Muscle layer of duodenum (tissue), 2 donors: ENCODE results near the gene MYO7A.
"Not testable (repeated sequence)": the region's sequence is repeated elsewhere in the genome, so short reads cannot be mapped to it uniquely, and the experiment has no call there.

Experiments
- H3K27ac ChIP-seq: one replicate; pipeline ENCODE4 v1.7.0; 2013; ENCODE audit warnings: mild to moderate bottlenecking, low read length
- H3K27me3 ChIP-seq: one replicate; pipeline ENCODE4 v1.7.0; 2013; ENCODE audit warnings: low read depth, mild to moderate bottlenecking, control low read depth, low read length
- H3K36me3 ChIP-seq, 2 donors: one replicate each; pipeline ENCODE4 v1.7.0; 2013; ENCODE audit warnings: low read length in 2 of 2, control low read depth in 1 of 2, mild to moderate bottlenecking in 1 of 2; ENCODE audit not compliant: insufficient read depth in 2 of 2, control insufficient read depth in 1 of 2
- H3K4me1 ChIP-seq, 2 donors: one replicate each; pipeline ENCODE4 v1.7.0; 2013; ENCODE audit warnings: low read length in 2 of 2, mild to moderate bottlenecking in 2 of 2, control low read depth in 1 of 2, moderate library complexity in 1 of 2; ENCODE audit not compliant: insufficient read depth in 2 of 2, control insufficient read depth in 1 of 2
- H3K4me3 ChIP-seq, 2 donors: one replicate each; pipeline ENCODE4 v1.7.0; 2013; ENCODE audit warnings: low read length in 2 of 2, low read depth in 1 of 2, mild to moderate bottlenecking in 1 of 2
- H3K9me3 ChIP-seq, 2 donors: one replicate each; pipeline ENCODE4 v1.7.0; 2013; ENCODE audit warnings: low read length in 2 of 2, control low read depth in 1 of 2, mild to moderate bottlenecking in 1 of 2; ENCODE audit not compliant: control insufficient read depth in 1 of 2
- donor health status: healthy.

MYO7A gene

GRCh38 chr11:77093987-77094840 lies 33.8 kb upstream of the MYO7A start:
- Histone ChIP-seq H3K4me1 (peaks cover 0 to 14% of the 10 kb centered on the region in 2 donors), H3K36me3 (peaks cover 0 to 3% of the 10 kb centered on the region in 2 donors), H3K27me3 (no peaks in the 10 kb centered on the region), H3K27ac (no peak overlapping the region), H3K4me3 (no peak overlapping the region), H3K9me3 (no peaks in the 10 kb centered on the region)

- no peak overlapping the region for H3K27ac ChIP-seq
- H3K36me3 ChIP-seq = peaks cover 0 to 3% of the 10 kb centered on the region in 2 donors
- no peak overlapping the region for H3K4me3 ChIP-seq
- H3K9me3 ChIP-seq = no peaks in the 10 kb centered on the region
- peaks cover 0 to 14% of the 10 kb centered on the region in 2 donors for H3K4me1 ChIP-seq
- no peaks in the 10 kb centered on the region for H3K27me3 ChIP-seq
Measured at GRCh38 chr11:77094841-77095365, 33.1 kb upstream of the MYO7A start.

GRCh38 chr11:77095551-77096490 lies 32.2 kb upstream of the MYO7A start:
- H3K27me3 ChIP-seq = no peaks in the 10 kb centered on the region
- no peak overlapping the region for H3K4me3 ChIP-seq
- H3K36me3 ChIP-seq = peaks cover 0 to 3% of the 10 kb centered on the region in 2 donors
- H3K9me3 ChIP-seq = no peaks in the 10 kb centered on the region
- H3K27ac ChIP-seq = peak overlapping the region; percentile 31
- H3K4me1 ChIP-seq = peaks cover 0 to 11% of the 10 kb centered on the region in 2 donors

GRCh38 chr11:77096591-77097019 lies 31.4 kb upstream of the MYO7A start:
- peaks cover 0 to 3% of the 10 kb centered on the region in 2 donors for H3K36me3 ChIP-seq
- no peaks in the 10 kb centered on the region for H3K9me3 ChIP-seq
- H3K4me3 ChIP-seq = no peak overlapping the region
- peaks cover 0 to 8% of the 10 kb centered on the region in 2 donors for H3K4me1 ChIP-seq
- no peaks in the 10 kb centered on the region for H3K27me3 ChIP-seq
- H3K27ac ChIP-seq = peak overlapping the region; percentile 31

- not testable (repeated sequence) for H3K27ac ChIP-seq, H3K36me3 ChIP-seq, H3K27me3 ChIP-seq, H3K9me3 ChIP-seq, H3K4me1 ChIP-seq, H3K4me3 ChIP-seq
Measured at GRCh38 chr11:77097180-77097579, 30.9 kb upstream of the MYO7A start.

GRCh38 chr11:77100166-77101042 lies 27.6 kb upstream of the MYO7A start:
- H3K27ac ChIP-seq = no peak overlapping the region
- no peaks in the 10 kb centered on the region for H3K27me3 ChIP-seq
- H3K36me3 ChIP-seq = peaks cover 6 to 13% of the 10 kb centered on the region in 2 donors
- no peaks in the 10 kb centered on the region for H3K9me3 ChIP-seq
- no peak overlapping the region for H3K4me3 ChIP-seq
- H3K4me1 ChIP-seq = no peaks in the 10 kb centered on the region

GRCh38 chr11:77101043-77101537 lies 27.0 kb upstream of the MYO7A start:
- Histone ChIP-seq H3K36me3 (peaks cover 6 to 13% of the 10 kb centered on the region in 2 donors), H3K27ac (no peak overlapping the region), H3K27me3 (no peaks in the 10 kb centered on the region), H3K4me1 (no peaks in the 10 kb centered on the region), H3K4me3 (no peak overlapping the region), H3K9me3 (no peaks in the 10 kb centered on the region)

- Histone ChIP-seq H3K27ac (no peak within 1 kb of the TSS), H3K36me3 (peaks cover 6 to 13% of the 10 kb centered on the region in 2 donors), H3K9me3 (no peaks in the 10 kb centered on the region), H3K27me3 (no peaks in the 10 kb centered on the region), H3K4me1 (peaks cover 3% of the 10 kb centered on the region in 2 donors), H3K4me3 (no peak within 1 kb of the TSS)
Measured at GRCh38 chr11:77102246-77103210, 25.5 kb upstream of the MYO7A start, which contains the start of gene OMP. TSS of gene OMP (plus strand) at chr11:77102840. CDS start at chr11:77102840, 0 bp downstream.

- Histone ChIP-seq H3K27ac (no peak overlapping the region), H3K4me3 (no peak overlapping the region), H3K36me3 (peaks cover 6 to 13% of the 10 kb centered on the region in 2 donors), H3K27me3 (no peaks in the 10 kb centered on the region), H3K9me3 (no peaks in the 10 kb centered on the region), H3K4me1 (peaks cover 10 to 11% of the 10 kb centered on the region in 2 donors)
Measured at GRCh38 chr11:77103319-77103718, 24.7 kb upstream of the MYO7A start.
